ENCODE measurements around the gene TDP2. TPM values are rescaled to one million over a fixed set of nuclear protein-coding genes. Genes with fewer than 3 reads are reported as not detected.

Gene TDP2
- total and polyA plus RNA-seq, 2 donors (not counting 3 experiments of a cell fraction or from before 2014, with no cell fraction given) = 13.7 to 39.2 TPM

- DNase-seq (ENCODE audit: low read depth, low spot score) (no peak), FAIRE-seq (no peak)
- H4K20me1 ChIP-seq (replicated peaks; ENCODE audit: control insufficient read depth, extremely low read depth, insufficient read depth, low read length) = no peaks in the 10 kb centered on the region
- no TSS peak for BruUV-seq (replicated peaks)
- POLR2A ChIA-PET = no interaction called here
- H3K79me2 ChIP-seq (ENCODE audit: control insufficient read depth, insufficient read depth, low read length) = no peaks in the 10 kb centered on the region
- H3K4me2 ChIP-seq (ENCODE audit: insufficient read depth, low read length) = no peak overlapping the region
- H3K9me1 ChIP-seq (replicated peaks; ENCODE audit: control insufficient read depth, extremely low read depth, insufficient read depth, low read length) = no peaks in the 10 kb centered on the region
- no peak overlapping the region for H2AFZ ChIP-seq (ENCODE audit: low read depth, low read length)
- H3K36me3 ChIP-seq (ENCODE audit: control insufficient read depth in 2 of 2, extremely low read depth in 1 of 2, insufficient read depth in 2 of 2, low read length in 2 of 2) = no peaks in the 10 kb centered on the region
- H3K27me3 ChIP-seq (ENCODE audit: control insufficient read depth in 2 of 2, insufficient read depth in 2 of 2, low read length in 2 of 2) = peaks cover 0 to 3% of the 10 kb centered on the region in 2 experiments
- TF ChIP-seq POLR2A (IDR thresholded peaks at IDR 0.05; ENCODE audit: low read depth, low read length) = no peak
- intact Hi-C loops (cut with micrococcal nuclease) = no loop called here
- H3K9me3 ChIP-seq (replicated peaks; ENCODE audit: control insufficient read depth, insufficient read depth, low read length) = no peaks in the 10 kb centered on the region
- dilution Hi-C loops (cut with MboI; ENCODE audit: extremely low pct_ligation_motif_present, low sequenced_read_pairs) = no loop called here
- no peak overlapping the region for H3K27ac ChIP-seq (ENCODE audit: insufficient read depth, low read depth, low read length)
- no peaks in the 10 kb centered on the region for H3K4me1 ChIP-seq (ENCODE audit: control insufficient read depth, extremely low read depth, insufficient read depth, low read length)
- H3K4me3 ChIP-seq (replicated peaks in 1 of 3; ENCODE audit: insufficient read depth in 1 of 3, low read depth in 1 of 3, low read length in 3 of 3) = no peak overlapping the region
- CTCF ChIA-PET = interaction anchor here (1.0 to 2.2 kb wide), 3 partner anchors 36 to 41 kb away, joined by 3 to 7 read pairs (median 5); no protein-coding TSS in a partner anchor
- H3K9ac ChIP-seq (replicated peaks; ENCODE audit: extremely low read depth, insufficient read depth, low read length) = no peak overlapping the region
Observed at GRCh38 chr6:24620637-24621036, 46.1 kb downstream of the TDP2 start.

GRCh38 chr6:24619661-24620060 is 47.0 kb downstream of the TDP2 start:
- Histone ChIP-seq H3K4me1 (ENCODE audit: control insufficient read depth, extremely low read depth, insufficient read depth, low read length) (no peaks in the 10 kb centered on the region), H3K9ac (replicated peaks; ENCODE audit: extremely low read depth, insufficient read depth, low read length) (no peak overlapping the region), H3K9me1 (replicated peaks; ENCODE audit: control insufficient read depth, extremely low read depth, insufficient read depth, low read length) (no peaks in the 10 kb centered on the region), H3K27me3 (ENCODE audit: control insufficient read depth in 2 of 2, insufficient read depth in 2 of 2, low read length in 2 of 2) (peaks cover 0 to 3% of the 10 kb centered on the region in 2 experiments), H3K9me3 (replicated peaks; ENCODE audit: control insufficient read depth, insufficient read depth, low read length) (no peaks in the 10 kb centered on the region), H2AFZ (ENCODE audit: low read depth, low read length) (no peak overlapping the region), H3K4me2 (ENCODE audit: insufficient read depth, low read length) (no peak overlapping the region), H3K36me3 (ENCODE audit: control insufficient read depth in 2 of 2, extremely low read depth in 1 of 2, insufficient read depth in 2 of 2, low read length in 2 of 2) (no peaks in the 10 kb centered on the region), H3K79me2 (ENCODE audit: control insufficient read depth, insufficient read depth, low read length) (no peaks in the 10 kb centered on the region), H3K4me3 (replicated peaks in 1 of 3; ENCODE audit: insufficient read depth in 1 of 3, low read depth in 1 of 3, low read length in 3 of 3) (no peak overlapping the region), H3K27ac (ENCODE audit: insufficient read depth, low read depth, low read length) (no peak overlapping the region), H4K20me1 (replicated peaks; ENCODE audit: control insufficient read depth, extremely low read depth, insufficient read depth, low read length) (no peaks in the 10 kb centered on the region)
- no peak for FAIRE-seq
- dilution Hi-C loops (cut with MboI; ENCODE audit: extremely low pct_ligation_motif_present, low sequenced_read_pairs) = no loop called here
- no peak for DNase-seq (ENCODE audit: low read depth, low spot score)
- TF ChIP-seq POLR2A (IDR thresholded peaks at IDR 0.05; ENCODE audit: low read depth, low read length) (no peak), MYC (IDR thresholded peaks at IDR 0.05; ENCODE audit: low read depth, low read length) (no peak), FOS (IDR thresholded peaks at IDR 0.05; ENCODE audit: borderline replicate concordance, insufficient read depth, low read length) (no peak), GATA2 (IDR thresholded peaks at IDR 0.05; ENCODE audit: insufficient read depth, insufficient read length, low read depth, low read length) (no peak), JUN (IDR thresholded peaks at IDR 0.05; ENCODE audit: borderline replicate concordance, insufficient read depth, insufficient read length, low read depth) (no peak), CTCF (IDR thresholded peaks at IDR 0.05; ENCODE audit: extremely low read depth in 1 of 2, insufficient read depth in 1 of 2, low read depth in 1 of 2, low read length in 2 of 2) (no peak), POLR2AphosphoS5 (IDR thresholded peaks at IDR 0.05; ENCODE audit: insufficient read depth, low read depth, low read length) (no peak), EZH2 (IDR thresholded peaks at IDR 0.05; ENCODE audit: borderline replicate concordance, low read depth, low read length, severe bottlenecking) (no peak), MAX (IDR thresholded peaks at IDR 0.05; ENCODE audit: insufficient read depth, insufficient read length) (no peak)
- BruUV-seq (replicated peaks) = no TSS peak
- intact Hi-C loops (cut with micrococcal nuclease) = no loop called here
- ChIA-PET CTCF (interaction anchor here (2.2 kb wide), 1 partner anchor 38 kb away, joined by 7 read pairs; no protein-coding TSS in a partner anchor), POLR2A (no interaction called here)
